Left renal pelvis (tissue), 4 donors: ENCODE measurements around the gene MAPKAPK2. TPM values are rescaled to one million over a fixed set of nuclear protein-coding genes. Genes with fewer than 3 reads are reported as not detected.
"Not testable (repeated sequence)": the region's sequence is repeated elsewhere in the genome, so short reads cannot be mapped to it uniquely, and the experiment has no call there.

Experiments
- DNase-seq, 4 donors: peaks; one replicate each; pipeline ENCODE4 v3.0.0-alpha.2; 2013; ENCODE audit warnings: low read depth in 4 of 4, low spot score in 3 of 4
- polyA plus RNA-seq, 4 donors: library from polyadenylated mRNA; unstranded; fragments of 120-200 nt; gene quantifications; one replicate each; pipeline ENCODE4 v1.2.1, GENCODE V29; 2013; ENCODE audit not compliant: insufficient read length in 4 of 4

Gene MAPKAPK2
- polyA plus RNA-seq: 10 to 100 TPM; 50.3 to 81.1 (median 75.9) TPM

GRCh38 chr1:206684478-206685333, at the start of gene MAPKAPK2:
TSS of gene MAPKAPK2 (plus strand) at chr1:206684905. CDS start at chr1:206685230, 325 bp downstream.
- no peak for DNase-seq

- peak in 2 of 4 donors; percentile 74 to 75 for DNase-seq
Observed at GRCh38 chr1:206635080-206635977, 49.4 kb upstream of the MAPKAPK2 start, which contains the start of gene DYRK3. TSS of gene DYRK3 (plus strand) at chr1:206635536. CDS start at chr1:206635704, 168 bp downstream.

DNA sequence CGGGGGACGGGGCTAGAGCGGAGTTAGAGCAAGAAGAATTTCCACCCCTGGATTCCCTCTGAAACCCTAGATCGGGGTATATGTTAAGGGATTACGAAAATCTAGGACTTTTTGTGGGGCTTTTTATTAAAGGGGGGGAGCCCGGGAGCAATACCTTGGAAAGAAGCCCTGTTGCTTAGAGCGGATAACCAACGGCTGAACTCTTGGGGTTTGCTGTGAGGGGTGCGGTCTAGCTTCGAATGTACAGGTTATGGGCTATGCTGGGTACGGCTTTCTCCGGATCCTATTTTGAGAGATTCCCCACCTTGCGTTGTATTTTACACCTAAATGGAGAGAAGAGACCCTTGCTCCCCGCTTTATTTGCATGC, 48.7 kb upstream of the MAPKAPK2 start:
- no peak for DNase-seq

DNA sequence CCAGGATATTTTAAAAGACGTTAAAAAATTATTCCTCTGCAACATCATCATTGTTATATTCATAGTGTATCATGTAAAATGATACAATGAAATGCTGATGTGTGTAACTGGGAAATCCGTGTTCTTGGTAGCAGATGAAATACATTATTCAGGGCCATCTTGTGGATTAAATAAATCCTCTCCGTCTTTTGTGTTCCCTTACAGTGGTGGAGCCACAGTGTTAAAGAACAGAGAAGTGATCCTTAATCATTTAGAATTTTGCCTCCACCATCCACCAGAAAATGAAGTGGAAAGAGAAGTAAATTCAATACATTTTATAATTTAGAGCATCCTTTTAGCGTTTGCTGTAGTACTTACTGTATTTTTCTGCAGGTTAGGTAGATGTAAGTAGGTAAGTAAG, 48.0 kb upstream of the MAPKAPK2 start:
- DNase-seq: no peak

DNA sequence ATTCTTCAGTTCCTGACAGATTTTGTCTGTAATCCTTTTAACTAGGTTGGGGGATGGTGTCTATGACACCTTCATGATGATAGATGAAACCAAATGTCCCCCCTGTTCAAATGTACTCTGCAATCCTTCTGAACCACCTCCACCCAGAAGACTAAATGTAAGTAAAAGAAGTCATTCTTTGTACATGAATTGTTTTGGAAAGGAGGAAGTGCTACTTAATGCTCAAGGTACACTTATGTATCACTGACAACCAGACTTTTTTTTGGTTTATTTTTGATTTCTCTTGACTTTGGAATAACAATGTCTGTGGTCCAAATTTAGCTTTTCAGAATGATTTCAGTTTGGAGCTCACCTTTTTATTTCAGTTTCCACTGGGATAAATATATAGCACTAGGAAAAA, 47.1 kb upstream of the MAPKAPK2 start:
- DNase-seq: no peak

DNA sequence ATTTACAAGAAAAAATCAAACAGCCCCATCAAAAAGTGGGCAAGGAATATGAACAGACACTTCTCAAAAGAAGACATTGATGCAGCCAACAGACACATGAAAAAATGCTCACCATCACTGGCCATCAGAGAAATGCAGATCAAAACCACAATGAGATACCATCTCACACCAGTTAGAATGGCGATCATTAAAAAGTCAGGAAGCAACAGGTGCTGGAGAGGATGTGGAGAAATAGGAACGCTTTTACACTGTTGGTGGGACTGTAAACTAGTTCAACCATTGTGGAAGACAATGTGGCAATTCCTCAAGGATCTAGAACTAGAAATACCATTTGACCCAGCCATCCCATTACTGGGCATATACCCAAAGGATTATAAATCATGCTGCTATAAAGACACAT, 42.6 kb upstream of the MAPKAPK2 start:
- DNase-seq: not testable (repeated sequence)

- no peak for DNase-seq
Observed at GRCh38 chr1:206643118-206643698, 41.5 kb upstream of the MAPKAPK2 start.

DNA sequence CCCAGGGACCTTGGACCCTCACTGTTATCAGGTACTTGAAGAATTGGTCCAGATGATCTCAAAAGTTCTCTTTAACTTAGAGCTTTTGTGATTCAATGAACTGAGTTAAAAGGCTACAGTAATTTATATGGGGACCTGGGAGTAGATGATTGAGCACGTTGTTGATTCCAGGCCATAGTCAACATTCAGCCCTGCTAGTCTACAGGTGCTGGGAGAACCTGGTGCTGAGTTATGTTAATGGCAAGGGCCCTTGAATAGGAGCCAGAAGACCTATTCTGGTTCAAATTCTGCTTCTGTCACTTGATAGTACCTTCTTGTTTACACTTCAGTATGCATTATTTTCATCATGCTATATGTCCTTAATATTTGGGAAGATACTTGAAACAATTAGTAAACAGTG, 38.2 kb upstream of the MAPKAPK2 start:
- no peak for DNase-seq

DNA sequence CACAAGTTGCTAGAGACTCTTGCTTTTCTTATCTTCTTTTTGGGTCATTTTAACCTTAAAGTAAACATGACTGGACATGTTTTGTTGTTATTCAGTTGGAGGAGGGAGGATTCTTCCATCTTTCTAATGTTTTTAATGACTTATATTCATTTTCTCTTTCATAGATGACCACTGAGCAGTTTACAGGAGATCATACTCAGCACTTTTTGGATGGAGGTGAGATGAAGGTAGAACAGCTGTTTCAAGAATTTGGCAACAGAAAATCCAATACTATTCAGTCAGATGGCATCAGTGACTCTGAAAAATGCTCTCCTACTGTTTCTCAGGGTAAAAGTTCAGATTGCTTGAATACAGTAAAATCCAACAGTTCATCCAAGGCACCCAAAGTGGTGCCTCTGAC, 37.5 kb upstream of the MAPKAPK2 start:
- DNase-seq: no peak

GRCh38 chr1:206649261-206649921, 35.3 kb upstream of the MAPKAPK2 start:
- DNase-seq: no peak

GRCh38 chr1:206651014-206651413, 33.7 kb upstream of the MAPKAPK2 start:
- no peak for DNase-seq

DNA sequence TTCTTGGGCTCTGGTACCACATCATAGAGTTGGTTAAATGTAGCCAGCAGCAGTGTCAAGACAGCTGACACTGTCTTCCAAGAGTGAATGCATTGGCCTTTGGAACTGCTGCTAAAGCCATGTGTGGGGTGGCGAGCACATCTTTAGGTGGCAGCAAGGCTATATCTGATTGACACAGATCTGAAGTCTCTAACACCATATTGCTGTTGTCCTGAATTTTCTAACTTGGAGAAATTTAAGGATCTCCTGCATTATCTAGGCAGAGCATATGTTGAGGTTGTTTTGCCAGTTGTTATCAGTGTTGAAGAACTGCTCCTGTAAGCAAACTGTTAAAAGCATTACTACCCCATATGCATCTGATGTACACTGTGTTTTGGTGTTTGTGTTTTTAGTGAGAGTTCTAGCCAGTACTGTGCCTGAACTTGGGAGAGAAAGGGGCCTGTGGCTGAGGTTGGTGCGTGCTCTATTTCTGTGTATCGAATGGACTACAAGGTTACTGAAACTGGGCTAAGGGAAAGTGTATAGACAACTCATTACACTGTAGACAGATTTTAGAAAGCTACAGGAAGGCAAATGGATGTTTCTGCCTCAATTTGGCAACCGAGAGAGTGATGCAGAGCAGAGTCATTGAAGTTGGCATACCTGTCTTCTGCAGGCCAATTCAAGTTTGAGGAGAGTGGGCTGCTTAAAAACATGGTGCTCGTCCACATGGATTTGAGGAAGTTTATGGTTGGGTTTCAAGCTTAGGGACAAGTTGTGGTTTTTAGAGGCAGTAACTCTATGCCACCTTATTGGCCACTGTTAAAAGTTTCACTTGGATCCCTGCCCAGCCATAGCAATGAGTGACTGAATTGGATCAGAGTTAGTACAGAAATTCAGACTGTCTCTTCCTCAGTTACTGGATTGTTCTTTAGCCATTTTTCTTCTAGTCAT, 32.5 kb upstream of the MAPKAPK2 start:
- no peak for DNase-seq

DNA sequence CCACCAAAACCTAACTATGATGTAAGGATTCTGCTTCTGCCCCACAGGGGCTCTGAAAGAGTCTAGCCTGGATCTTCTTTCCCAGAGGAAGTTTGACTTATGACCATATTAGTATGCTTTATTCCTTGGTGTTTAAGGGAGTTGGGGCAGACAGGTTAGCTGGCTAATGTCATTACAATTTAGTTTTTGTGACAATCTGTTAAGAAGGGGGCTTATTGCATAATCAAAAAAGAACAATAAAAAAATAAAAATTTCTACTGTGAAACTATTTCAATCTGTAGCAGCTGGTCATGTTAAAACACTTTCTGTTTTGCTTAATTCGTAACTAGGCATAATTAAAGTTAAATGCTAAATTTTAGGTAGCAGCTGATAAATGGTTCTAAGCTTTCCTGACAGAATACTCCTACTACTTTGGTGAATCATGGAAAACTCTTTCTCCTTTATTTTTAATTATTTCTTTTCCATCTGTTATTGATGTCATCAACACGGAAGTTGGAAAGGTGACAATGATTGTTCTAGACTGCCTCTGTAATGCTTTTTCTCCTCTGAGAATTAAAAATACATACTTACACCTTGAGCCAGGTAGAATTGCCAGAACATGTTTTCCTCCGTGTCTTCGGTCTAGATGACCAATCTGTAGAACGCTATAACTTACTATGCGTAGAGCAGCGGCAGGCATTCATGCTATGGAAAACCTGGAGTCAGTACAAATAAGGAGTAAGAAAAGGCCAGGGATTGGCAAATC, 30.8 kb upstream of the MAPKAPK2 start:
- DNase-seq: no peak

DNA sequence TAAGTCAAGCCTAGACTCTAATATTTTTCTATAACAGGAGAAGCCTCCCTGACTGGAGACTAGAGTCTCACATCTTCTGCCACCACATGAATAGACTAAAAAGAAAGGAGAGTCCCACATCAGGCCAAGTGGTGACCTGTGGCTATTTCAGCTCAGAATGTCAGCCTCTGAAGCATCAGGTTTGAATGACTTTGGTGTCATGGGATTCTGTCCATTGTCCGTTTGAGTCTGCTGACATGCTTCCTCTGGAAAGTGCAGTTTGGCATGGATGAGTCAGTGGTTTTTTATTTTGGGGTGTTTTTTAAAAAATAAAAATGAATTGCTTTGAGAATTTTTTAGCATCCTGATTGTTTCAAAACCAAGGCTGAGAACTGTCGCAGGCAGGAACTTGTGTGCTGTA, 29.9 kb upstream of the MAPKAPK2 start:
- DNase-seq: no peak

DNA sequence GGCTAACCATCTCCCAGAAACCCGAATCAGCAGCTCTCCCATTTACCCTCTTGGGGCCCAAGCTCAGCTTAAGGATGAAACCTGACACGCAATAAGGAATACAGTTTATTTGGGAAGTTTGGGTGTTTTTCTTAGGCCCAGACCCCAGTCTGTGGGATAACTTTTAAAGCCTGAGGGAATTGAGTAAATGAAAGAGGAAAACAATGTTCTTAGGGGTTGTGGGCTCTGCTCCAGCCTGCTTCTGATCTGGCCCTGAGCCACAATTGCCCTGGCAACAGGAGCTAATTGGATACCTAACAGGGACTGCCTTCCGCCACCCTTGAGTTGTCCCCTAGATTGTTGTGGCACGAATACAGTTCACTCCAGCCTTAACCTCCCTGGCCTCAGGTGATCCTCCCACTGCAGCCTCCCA, 29.2 kb upstream of the MAPKAPK2 start:
- DNase-seq: no peak

DNA sequence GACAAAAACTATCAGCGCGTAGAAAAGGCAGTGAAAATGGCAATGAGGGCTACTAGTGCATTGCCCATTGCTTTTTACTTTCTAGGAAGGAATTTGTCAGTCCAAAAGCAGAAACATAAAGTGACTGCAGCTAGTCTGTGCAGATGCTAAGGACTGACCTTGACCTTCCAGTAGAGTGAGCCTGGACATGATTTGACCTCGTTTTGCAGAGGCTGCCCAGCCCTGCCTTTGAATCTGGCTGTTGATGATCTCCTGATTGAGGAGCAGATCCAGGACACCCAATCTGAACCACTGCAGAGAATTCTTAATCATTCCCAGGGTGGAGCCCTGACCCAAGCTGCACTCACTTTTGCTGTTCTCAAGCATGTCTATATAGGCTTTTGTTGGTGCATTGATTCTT, 27.8 kb upstream of the MAPKAPK2 start:
- DNase-seq: no peak

- DNase-seq: no peak
Observed at GRCh38 chr1:206657751-206658150, 27.0 kb upstream of the MAPKAPK2 start.

DNA sequence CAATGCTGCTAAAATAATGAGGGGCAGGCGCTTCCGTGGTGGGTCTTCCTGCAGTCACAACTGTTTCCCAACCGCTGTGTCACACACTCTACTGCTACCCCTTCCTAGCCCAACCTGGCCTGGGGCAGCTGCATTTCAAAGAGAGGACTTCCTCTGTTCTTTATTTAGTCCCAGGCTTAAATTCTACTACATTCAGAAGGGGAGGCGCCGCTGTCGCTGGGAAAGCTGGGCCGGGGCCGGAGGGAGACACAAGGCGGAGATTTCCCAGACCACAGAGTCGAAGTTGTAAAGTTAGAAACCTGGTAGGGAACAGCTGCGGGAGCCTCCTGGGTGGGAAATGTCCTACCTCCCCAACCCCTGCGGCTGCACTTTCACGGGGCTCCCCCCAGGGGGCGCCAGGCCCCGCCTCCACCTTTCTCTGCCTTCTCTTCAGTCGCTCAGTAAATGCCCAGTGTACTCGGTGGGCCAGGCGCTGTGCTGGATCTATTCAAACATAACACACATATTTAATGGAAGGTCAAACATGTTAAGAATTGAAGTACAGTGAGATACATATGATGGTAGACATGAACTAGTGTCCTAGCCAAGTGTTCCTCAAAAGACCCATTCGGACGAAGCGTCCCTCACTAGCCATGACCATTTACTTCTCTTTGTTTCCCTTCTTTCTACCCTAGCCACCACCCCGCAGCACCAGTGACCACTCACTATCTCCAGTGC, 26.3 kb upstream of the MAPKAPK2 start:
- DNase-seq: no peak
